HCT116 (cell line): Measurements from ENCODE around the gene EMSY. TPM values are rescaled to one million over a fixed set of nuclear protein-coding genes. Genes with fewer than 3 reads are reported as not detected.

Source experiments
- ATAC-seq: fragments of 200-7000 bp; cut with Tn5 transposase; 2 replicates; pipeline ENCODE4 v1.9.1; 2020; ENCODE audit warnings: mild to moderate bottlenecking, moderate library complexity
- BruUV-seq: library from RNA; stranded (reverse); fragments of 400-500 nt; replicated peaks from 2 replicates; lab custom pipeline; 2021; lab: Mats Ljungman, UMichigan
- CTCF ChIA-PET: fragments of 300-600 bp; sonication (Branson Sonifier 250); formaldehyde crosslinking; loops from one replicate; lab custom pipeline; 2021; ENCODE audit warnings: antibody characterized with exemption; lab: Charles Lee
- POLR2A ChIA-PET: fragments of 300-600, 350-600 bp; sonication (Branson Sonifier 250); formaldehyde crosslinking; loops from one replicate; lab custom pipeline; 2021; ENCODE audit warnings: antibody characterized with exemption; lab: Charles Lee
- RAD21 ChIA-PET, 2 experiments: fragments of 300-600 bp; sonication (Branson Sonifier 250); formaldehyde crosslinking; loops; one replicate each; lab custom pipeline; 2023; ENCODE audit warnings: low total read pairs in 2 of 2; ENCODE audit not compliant: uncharacterized antibody in 2 of 2, unreplicated experiment in 2 of 2, low non-redundant PET in 1 of 2; lab: Charles Lee
- DNase-seq: peaks from one replicate; pipeline ENCODE4 v3.0.0-alpha.2; 2010; ENCODE audit warnings: low read depth, low spot score
- H2AFZ ChIP-seq: fragments of 200-600 bp; shearing (Covaris generic), sonication (generic); 2 replicates; pipeline ENCODE4 v1.6.1; 2017; ENCODE audit warnings: low read depth, mixed run types, mixed read lengths, antibody characterized with exemption, low read length; ENCODE audit not compliant: poor library complexity, severe bottlenecking
- H3K27ac ChIP-seq: 2 replicates; pipeline ENCODE4 v1.5.1; 2012; ENCODE audit warnings: low read depth, low read length
- H3K27me3 ChIP-seq: fragments of 200-600 bp; sonication (generic); 2 replicates; pipeline ENCODE4 v1.6.1; 2016; ENCODE audit warnings: mixed run types, low read length, mixed read lengths; ENCODE audit not compliant: insufficient read depth
- H3K36me3 ChIP-seq, 2 experiments: fragments of 200-500 bp in 1 of 2; fragments of 200-600 bp in 1 of 2; sonication (Bioruptor generic) in 1 of 2; sonication (generic) in 1 of 2; 2 replicates each; pipeline versions ENCODE4 v1.5.1 to v1.6.1; 2014 to 2016; ENCODE audit warnings: low read length in 2 of 2, inconsistent platforms in 1 of 2, mixed read lengths in 1 of 2, mixed run types in 1 of 2; ENCODE audit not compliant: insufficient read depth in 2 of 2, control insufficient read depth in 1 of 2
- H3K4me1 ChIP-seq, 2 experiments: fragments of 200-600 bp in 1 of 2; sonication (generic) in 1 of 2; 2 replicates each; pipeline versions ENCODE4 v1.5.1 to v1.6.1; 2012 to 2017; ENCODE audit warnings: low read length in 2 of 2, inconsistent platforms in 1 of 2, mild to moderate bottlenecking in 1 of 2, mixed read lengths in 1 of 2, mixed run types in 1 of 2, moderate library complexity in 1 of 2; ENCODE audit not compliant: insufficient read depth in 2 of 2, control insufficient read depth in 1 of 2
- H3K4me2 ChIP-seq: fragments of 200-600 bp; sonication (generic); 2 replicates; pipeline ENCODE4 v1.6.1; 2017; ENCODE audit warnings: mixed run types, low read length, mixed read lengths
- H3K4me3 ChIP-seq, 2 experiments: fragments of 200-600 bp in 1 of 2; sonication (generic) in 1 of 2; replicated peaks in 1 of 2; 2 replicates each; pipeline ENCODE4 v1.5.1; 2011 to 2016; ENCODE audit warnings: low read length in 2 of 2, control low read depth in 1 of 2, low read depth in 1 of 2, mild to moderate bottlenecking in 1 of 2, mixed read lengths in 1 of 2, mixed run types in 1 of 2
- H3K79me2 ChIP-seq: fragments of 200-600 bp; sonication (generic); 2 replicates; pipeline ENCODE4 v1.6.1; 2017; ENCODE audit warnings: mild to moderate bottlenecking, mixed run types, low read length, moderate library complexity, mixed read lengths; ENCODE audit not compliant: insufficient read depth
- H3K9ac ChIP-seq: fragments of 200-600 bp; sonication (generic); 2 replicates; pipeline ENCODE4 v1.6.1; 2016; ENCODE audit warnings: low read length, mixed read lengths
- H3K9me2 ChIP-seq: fragments of 200-600 bp; sonication (generic), shearing (Covaris generic); 2 replicates; pipeline ENCODE4 v1.6.1; 2017; ENCODE audit warnings: mixed run types, mild to moderate bottlenecking, moderate library complexity; ENCODE audit not compliant: insufficient read depth
- H3K9me3 ChIP-seq, 2 experiments: fragments of 200-500 bp in 1 of 2; fragments of 200-600 bp in 1 of 2; sonication (Bioruptor generic) in 1 of 2; sonication (generic) in 1 of 2; 2 replicates each; pipeline ENCODE4 v1.6.1; 2014 to 2017; ENCODE audit warnings: low read length in 2 of 2, mixed read lengths in 2 of 2, inconsistent platforms in 1 of 2, low read depth in 1 of 2, mild to moderate bottlenecking in 1 of 2, mixed run types in 1 of 2, moderate library complexity in 1 of 2; ENCODE audit not compliant: control insufficient read depth in 1 of 2, insufficient read depth in 1 of 2
- H4K20me1 ChIP-seq: fragments of 200-600 bp; sonication (generic), shearing (Covaris generic); 2 replicates; pipeline ENCODE4 v1.6.1; 2017; ENCODE audit warnings: mixed run types, mild to moderate bottlenecking, moderate library complexity; ENCODE audit not compliant: insufficient read depth
- CBX3 ChIP-seq: IDR thresholded peaks from 2 replicates; pipeline ENCODE4 v1.6.1; 2012; ENCODE audit warnings: low read depth
- CEBPB ChIP-seq: IDR thresholded peaks from 2 replicates; pipeline ENCODE4 v1.6.1; 2012; ENCODE audit warnings: low read depth
- ELF1 ChIP-seq: IDR thresholded peaks from 2 replicates; pipeline ENCODE4 v1.6.1; 2012; ENCODE audit warnings: low read depth, borderline replicate concordance
- FOSL1 ChIP-seq: IDR thresholded peaks from 2 replicates; pipeline ENCODE4 v1.6.1; 2012; ENCODE audit warnings: low read depth
- JUND ChIP-seq: IDR thresholded peaks from 2 replicates; pipeline ENCODE4 v1.6.1; 2012
- POLR2A ChIP-seq: IDR thresholded peaks from 2 replicates; pipeline ENCODE4 v1.7.0; 2011; ENCODE audit warnings: borderline replicate concordance; ENCODE audit not compliant: insufficient read depth, insufficient read length; ENCODE audit errors: extremely low read depth
- RAD21 ChIP-seq: IDR thresholded peaks from 2 replicates; pipeline ENCODE4 v1.6.1; 2012; ENCODE audit warnings: low read depth, mild to moderate bottlenecking
- SP1 ChIP-seq: IDR thresholded peaks from 2 replicates; pipeline ENCODE4 v1.6.1; 2012; ENCODE audit warnings: low read depth
- TCF7L2 ChIP-seq: IDR thresholded peaks from 2 replicates; pipeline ENCODE4 v1.7.0; 2011; ENCODE audit warnings: borderline replicate concordance, inconsistent platforms; ENCODE audit not compliant: insufficient read depth, insufficient read length; ENCODE audit errors: extremely low read depth
- ZFX ChIP-seq: fragments of 450-650 bp; IDR thresholded peaks from 2 replicates; pipeline ENCODE4 v1.6.1; 2017
- intact Hi-C: fragments of 100-400 bp; cut with micrococcal nuclease; formaldehyde crosslinking; loops from 2 replicates; pipeline ENCODE4 v1.10.0; 2022
- total RNA-seq: library from RNA; stranded (reverse); gene quantifications from one replicate; pipeline ENCODE4 v1.2.1, GENCODE V29; 2021; ENCODE audit not compliant: unreplicated experiment
- TF ChIP-seq, protein P1 (sequence below): IDR thresholded peaks from 2 replicates; pipeline ENCODE4 v1.6.1; 2011; ENCODE audit warnings: mild to moderate bottlenecking, low read length, moderate library complexity; ENCODE audit not compliant: insufficient replicate concordance; ENCODE audit errors: extremely low read depth
- TF ChIP-seq, protein P2 (sequence below): IDR thresholded peaks from 2 replicates; pipeline ENCODE4 v1.6.1; 2012

EMSY gene
- total RNA-seq, 1 experiment from 2014 or later, result 22.7 TPM

DNA sequence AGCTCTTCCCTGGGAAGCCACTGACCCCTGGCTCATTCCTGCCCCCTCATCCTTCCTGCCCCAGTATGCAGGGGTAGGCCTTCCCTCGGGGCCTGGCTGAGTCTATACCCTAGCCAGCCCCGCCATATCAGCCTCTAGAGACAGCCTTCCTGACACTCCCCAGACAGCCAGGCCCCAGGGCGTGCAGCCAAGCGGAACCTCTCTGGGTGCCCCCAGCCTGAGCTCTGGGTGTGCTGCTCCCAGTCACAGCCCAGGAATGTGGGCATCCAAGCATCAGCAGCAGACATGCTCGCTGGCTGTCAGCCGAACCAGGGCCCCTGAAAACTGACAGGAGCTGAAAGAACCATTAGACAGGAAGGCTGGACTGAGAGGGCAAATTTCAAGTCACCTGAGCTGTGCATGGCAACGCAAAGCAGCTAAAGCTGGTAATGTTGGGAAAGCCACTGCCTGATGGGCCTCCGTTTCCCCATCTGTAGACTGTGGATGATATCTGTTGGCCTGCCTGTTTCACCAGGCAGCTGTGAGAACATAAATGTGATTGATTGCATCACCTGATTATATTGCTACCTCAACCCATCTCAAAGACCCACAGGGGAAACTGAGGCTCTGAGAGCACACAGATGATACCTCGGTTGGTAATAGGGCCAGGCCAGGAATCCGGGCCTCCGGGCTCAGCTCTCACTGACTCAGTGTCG is 132.6 kb downstream of the EMSY start:
- Histone ChIP-seq H3K79me2 (no peaks in the 10 kb centered on the region), H4K20me1 (no peaks in the 10 kb centered on the region), H3K4me3 (no peak overlapping the region), H3K27ac (no peak overlapping the region), H3K9me2 (no peaks in the 10 kb centered on the region), H2AFZ (peak overlapping the region; percentile 10), H3K9ac (no peak overlapping the region), H3K4me1 (peaks cover 11 to 19% of the 10 kb centered on the region in 2 experiments), H3K4me2 (peak overlapping the region; percentile 55), H3K9me3 (no peaks in the 10 kb centered on the region), H3K36me3 (no peaks in the 10 kb centered on the region), H3K27me3 (no peaks in the 10 kb centered on the region)
- RAD21 ChIA-PET, result no interaction called here
- POLR2A ChIA-PET, result no interaction called here
- BruUV-seq, result no TSS peak
- CTCF ChIA-PET, result no interaction called here
- ATAC-seq (peak; percentile 83), DNase-seq (no peak)
- TF ChIP-seq CBX3 (0 out of 2 replicates have a peak, but pooled peaks have one; percentile 24), TCF7L2 (no peak), SP1 (peak; percentile 47), JUND (peak; percentile 26; the same call in 1 of the 2 replicates)
- intact Hi-C loops, result no loop called here

DNA sequence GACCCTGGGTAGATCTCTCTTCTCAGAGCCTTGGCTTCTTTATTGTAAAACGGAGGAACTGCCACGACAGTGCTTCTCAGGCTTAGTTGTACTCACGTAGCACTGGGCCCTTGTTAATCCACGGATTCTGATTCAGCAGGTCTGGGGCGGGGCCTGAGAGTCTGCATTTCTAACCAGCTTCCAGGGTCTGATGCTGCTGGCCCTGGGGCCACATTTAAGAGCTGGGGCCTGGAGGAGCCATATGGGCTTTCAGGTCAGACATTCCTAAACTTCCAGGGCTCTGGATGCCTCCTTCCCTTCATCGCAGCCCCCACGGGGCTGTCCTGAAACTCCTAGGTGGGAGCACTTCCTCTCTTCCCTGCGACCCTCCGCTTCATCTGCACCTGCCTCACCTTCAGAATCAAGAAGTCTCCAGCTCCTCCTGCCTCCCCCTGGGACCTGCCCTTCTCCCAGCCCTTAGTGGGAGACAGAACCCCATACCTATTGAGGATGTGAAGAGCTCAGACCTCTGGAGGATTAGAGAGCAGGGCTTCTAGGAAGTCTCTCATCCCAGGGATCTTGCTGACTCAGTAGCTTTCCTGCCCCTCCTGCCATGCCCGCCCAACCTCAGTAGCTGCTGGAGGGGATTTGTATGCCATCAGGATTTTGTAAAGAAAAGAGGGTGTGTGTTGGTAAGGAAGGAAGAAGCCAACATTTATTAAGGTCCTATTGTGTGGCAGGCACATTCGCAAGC is 133.3 kb downstream of the EMSY start:
- TF ChIP-seq, protein P1, sequence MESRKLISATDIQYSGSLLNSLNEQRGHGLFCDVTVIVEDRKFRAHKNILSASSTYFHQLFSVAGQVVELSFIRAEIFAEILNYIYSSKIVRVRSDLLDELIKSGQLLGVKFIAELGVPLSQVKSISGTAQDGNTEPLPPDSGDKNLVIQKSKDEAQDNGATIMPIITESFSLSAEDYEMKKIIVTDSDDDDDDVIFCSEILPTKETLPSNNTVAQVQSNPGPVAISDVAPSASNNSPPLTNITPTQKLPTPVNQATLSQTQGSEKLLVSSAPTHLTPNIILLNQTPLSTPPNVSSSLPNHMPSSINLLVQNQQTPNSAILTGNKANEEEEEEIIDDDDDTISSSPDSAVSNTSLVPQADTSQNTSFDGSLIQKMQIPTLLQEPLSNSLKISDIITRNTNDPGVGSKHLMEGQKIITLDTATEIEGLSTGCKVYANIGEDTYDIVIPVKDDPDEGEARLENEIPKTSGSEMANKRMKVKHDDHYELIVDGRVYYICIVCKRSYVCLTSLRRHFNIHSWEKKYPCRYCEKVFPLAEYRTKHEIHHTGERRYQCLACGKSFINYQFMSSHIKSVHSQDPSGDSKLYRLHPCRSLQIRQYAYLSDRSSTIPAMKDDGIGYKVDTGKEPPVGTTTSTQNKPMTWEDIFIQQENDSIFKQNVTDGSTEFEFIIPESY, result no peak
- TF ChIP-seq ZFX (no peak), CEBPB (no peak), ELF1 (no peak), RAD21 (no peak), FOSL1 (no peak), POLR2A (no peak), SP1 (no peak)
- TF ChIP-seq, protein P2, sequence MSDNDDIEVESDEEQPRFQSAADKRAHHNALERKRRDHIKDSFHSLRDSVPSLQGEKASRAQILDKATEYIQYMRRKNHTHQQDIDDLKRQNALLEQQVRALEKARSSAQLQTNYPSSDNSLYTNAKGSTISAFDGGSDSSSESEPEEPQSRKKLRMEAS, result no peak
- no peak overlapping the region for H3K9ac ChIP-seq
- H2AFZ ChIP-seq, result no peak overlapping the region
- ATAC-seq, result no peak
- no peaks in the 10 kb centered on the region for H3K36me3 ChIP-seq
- H3K27ac ChIP-seq, result no peak overlapping the region
- intact Hi-C loops, result no loop called here
- no peaks in the 10 kb centered on the region for H3K9me3 ChIP-seq
- DNase-seq, result no peak
- POLR2A ChIA-PET, result no interaction called here
- peak overlapping the region; percentile 55 for H3K4me2 ChIP-seq
- CTCF ChIA-PET, result no interaction called here
- BruUV-seq, result no TSS peak
- H4K20me1 ChIP-seq, result no peaks in the 10 kb centered on the region
- H3K27me3 ChIP-seq, result no peaks in the 10 kb centered on the region
- H3K79me2 ChIP-seq, result no peaks in the 10 kb centered on the region
- H3K9me2 ChIP-seq, result no peaks in the 10 kb centered on the region
- RAD21 ChIA-PET, result no interaction called here
- peaks cover 11 to 19% of the 10 kb centered on the region in 2 experiments for H3K4me1 ChIP-seq
- H3K4me3 ChIP-seq, result no peak overlapping the region
